H7 (cell line): ENCODE data around the gene CALN1. TPM values are rescaled to one million over a fixed set of nuclear protein-coding genes. Genes with fewer than 3 reads are reported as not detected.

Source experiments
- DNase-seq: peaks from one replicate; pipeline ENCODE4 v3.0.0; 2012
- H3K27me3 ChIP-seq: 2 replicates; pipeline ENCODE4 v1.6.0; 2011; ENCODE audit warnings: mild to moderate bottlenecking, low read length; ENCODE audit not compliant: control insufficient read depth, insufficient read depth
- H3K36me3 ChIP-seq: replicated peaks from 2 replicates; pipeline ENCODE4 v1.5.1; 2011; ENCODE audit warnings: low read length; ENCODE audit not compliant: control insufficient read depth, insufficient read depth
- H3K4me3 ChIP-seq: 2 replicates; pipeline ENCODE4 v1.5.1; 2011; ENCODE audit warnings: low read depth, mild to moderate bottlenecking, control low read depth, low read length, moderate library complexity; ENCODE audit not compliant: insufficient read depth
- total RNA-seq: library from RNA; depleted of rRNA; stranded (reverse); fragments of >200 nt; shearing (Covaris generic); gene quantifications from 2 replicates; pipeline ENCODE4 v1.2.3, GENCODE V29; 2014

CALN1 gene
- total RNA-seq, 1 experiment from 2014 or later: 3.2 TPM

- Histone ChIP-seq H3K4me3 (no peak overlapping the region), H3K36me3 (no peaks in the 10 kb centered on the region), H3K27me3 (no peaks in the 10 kb centered on the region)
- DNase-seq: no peak
Measured at GRCh38 chr7:72040641-72041040, 371.5 kb downstream of the CALN1 start.

- no peaks in the 10 kb centered on the region for H3K36me3 ChIP-seq
- no peak for DNase-seq
- no peaks in the 10 kb centered on the region for H3K27me3 ChIP-seq
- H3K4me3 ChIP-seq: no peak overlapping the region
Measured at GRCh38 chr7:72039460-72039859, 372.7 kb downstream of the CALN1 start.

GRCh38 chr7:72038022-72038732 is 374.0 kb downstream of the CALN1 start:
- Histone ChIP-seq H3K4me3 (no peak overlapping the region), H3K27me3 (no peaks in the 10 kb centered on the region), H3K36me3 (no peaks in the 10 kb centered on the region)
- DNase-seq: no peak

- Histone ChIP-seq H3K36me3 (no peaks in the 10 kb centered on the region), H3K4me3 (no peak overlapping the region), H3K27me3 (no peaks in the 10 kb centered on the region)
- DNase-seq: no peak
Measured at GRCh38 chr7:72037516-72037915, 374.6 kb downstream of the CALN1 start.

GRCh38 chr7:72035266-72035665 is 376.9 kb downstream of the CALN1 start:
- no peaks in the 10 kb centered on the region for H3K36me3 ChIP-seq
- H3K27me3 ChIP-seq: no peaks in the 10 kb centered on the region
- no peak for DNase-seq
- H3K4me3 ChIP-seq: no peak overlapping the region

- DNase-seq: no peak
- H3K27me3 ChIP-seq: no peaks in the 10 kb centered on the region
- H3K4me3 ChIP-seq: no peak overlapping the region
- H3K36me3 ChIP-seq: peaks cover 2% of the 10 kb centered on the region; the same call in 1 of the 2 replicates
Measured at GRCh38 chr7:72032934-72033333, 379.2 kb downstream of the CALN1 start.

- H3K36me3 ChIP-seq: peaks cover 2% of the 10 kb centered on the region; the same call in 1 of the 2 replicates
- H3K4me3 ChIP-seq: no peak overlapping the region
- no peaks in the 10 kb centered on the region for H3K27me3 ChIP-seq
- no peak for DNase-seq
Measured at GRCh38 chr7:72030994-72031667, 381.0 kb downstream of the CALN1 start.

- Histone ChIP-seq H3K36me3 (peaks cover 2% of the 10 kb centered on the region; the same call in 1 of the 2 replicates), H3K4me3 (no peak overlapping the region), H3K27me3 (no peaks in the 10 kb centered on the region)
- DNase-seq: no peak
Measured at GRCh38 chr7:72028267-72028666, 383.9 kb downstream of the CALN1 start.

GRCh38 chr7:72025381-72025960 is 386.7 kb downstream of the CALN1 start:
- no peak for DNase-seq
- Histone ChIP-seq H3K4me3 (no peak overlapping the region), H3K27me3 (no peaks in the 10 kb centered on the region), H3K36me3 (peaks cover 2% of the 10 kb centered on the region; the same call in 1 of the 2 replicates)

GRCh38 chr7:72023926-72024325 is 388.2 kb downstream of the CALN1 start:
- DNase-seq: no peak
- H3K4me3 ChIP-seq: no peak overlapping the region
- H3K36me3 ChIP-seq: peaks cover 2% of the 10 kb centered on the region; the same call in 1 of the 2 replicates
- H3K27me3 ChIP-seq: no peaks in the 10 kb centered on the region

- DNase-seq: no peak
- H3K36me3 ChIP-seq: no peaks in the 10 kb centered on the region
- no peak overlapping the region for H3K4me3 ChIP-seq
- no peaks in the 10 kb centered on the region for H3K27me3 ChIP-seq
Measured at GRCh38 chr7:72021716-72022115, 390.4 kb downstream of the CALN1 start.

GRCh38 chr7:72020311-72020710 is 391.8 kb downstream of the CALN1 start:
- DNase-seq: no peak
- no peaks in the 10 kb centered on the region for H3K27me3 ChIP-seq
- H3K4me3 ChIP-seq: no peak overlapping the region
- H3K36me3 ChIP-seq: no peaks in the 10 kb centered on the region

GRCh38 chr7:72019436-72019835 is 392.7 kb downstream of the CALN1 start:
- Histone ChIP-seq H3K36me3 (no peaks in the 10 kb centered on the region), H3K27me3 (no peaks in the 10 kb centered on the region), H3K4me3 (no peak overlapping the region)
- DNase-seq: no peak

GRCh38 chr7:72017756-72018155 is 394.4 kb downstream of the CALN1 start:
- Histone ChIP-seq H3K36me3 (no peaks in the 10 kb centered on the region), H3K4me3 (no peak overlapping the region), H3K27me3 (no peaks in the 10 kb centered on the region)
- no peak for DNase-seq

GRCh38 chr7:72016574-72016973 is 395.6 kb downstream of the CALN1 start:
- no peak overlapping the region for H3K4me3 ChIP-seq
- no peaks in the 10 kb centered on the region for H3K36me3 ChIP-seq
- no peaks in the 10 kb centered on the region for H3K27me3 ChIP-seq
- no peak for DNase-seq
